OCI-LY1 (cell line): ENCODE results near the gene STAG1.

Source experiments
- EZH2 ChIP-seq: fragments of 200-600 bp; sonication (generic), shearing (Covaris generic); IDR thresholded peaks from 2 replicates; pipeline ENCODE4 v1.8.0; 2017; ENCODE audit warnings: borderline replicate concordance, mixed run types, mild to moderate bottlenecking, antibody characterized with exemption, low read length, moderate library complexity, mixed read lengths
- TF ChIP-seq, protein P1 (sequence below): fragments of 200-600 bp; sonication (generic), shearing (Covaris generic); IDR thresholded peaks from 2 replicates; pipeline ENCODE4 v1.5.1; 2017; ENCODE audit warnings: mild to moderate bottlenecking, antibody characterized with exemption, low read length, moderate library complexity, mixed read lengths

- TF ChIP-seq, protein P1, sequence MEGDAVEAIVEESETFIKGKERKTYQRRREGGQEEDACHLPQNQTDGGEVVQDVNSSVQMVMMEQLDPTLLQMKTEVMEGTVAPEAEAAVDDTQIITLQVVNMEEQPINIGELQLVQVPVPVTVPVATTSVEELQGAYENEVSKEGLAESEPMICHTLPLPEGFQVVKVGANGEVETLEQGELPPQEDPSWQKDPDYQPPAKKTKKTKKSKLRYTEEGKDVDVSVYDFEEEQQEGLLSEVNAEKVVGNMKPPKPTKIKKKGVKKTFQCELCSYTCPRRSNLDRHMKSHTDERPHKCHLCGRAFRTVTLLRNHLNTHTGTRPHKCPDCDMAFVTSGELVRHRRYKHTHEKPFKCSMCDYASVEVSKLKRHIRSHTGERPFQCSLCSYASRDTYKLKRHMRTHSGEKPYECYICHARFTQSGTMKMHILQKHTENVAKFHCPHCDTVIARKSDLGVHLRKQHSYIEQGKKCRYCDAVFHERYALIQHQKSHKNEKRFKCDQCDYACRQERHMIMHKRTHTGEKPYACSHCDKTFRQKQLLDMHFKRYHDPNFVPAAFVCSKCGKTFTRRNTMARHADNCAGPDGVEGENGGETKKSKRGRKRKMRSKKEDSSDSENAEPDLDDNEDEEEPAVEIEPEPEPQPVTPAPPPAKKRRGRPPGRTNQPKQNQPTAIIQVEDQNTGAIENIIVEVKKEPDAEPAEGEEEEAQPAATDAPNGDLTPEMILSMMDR, result no peak
- TF ChIP-seq EZH2, result no peak
These were observed 278.4 kb downstream of the STAG1 start for GRCh38 chr3:136473716-136474326.
